ENCODE results near the gene SPTLC3.
"Not testable (repeated sequence)": the region's sequence is repeated elsewhere in the genome, so short reads cannot be mapped to it uniquely, and the experiment has no call there.

The SPTLC3 gene

GRCh38 chr20:13008761-13009681 is at the start of gene SPTLC3:
Gene SPTLC3, plus strand, starts transcription at chr20:13008972. Its CDS starts 296 bp downstream, at chr20:13009268.
- no peak for DNase-seq

GRCh38 chr20:12961725-12962124 is 47.0 kb upstream of the SPTLC3 start:
- DNase-seq: no peak

- DNase-seq: no peak
Measured at GRCh38 chr20:12962895-12963294, 45.9 kb upstream of the SPTLC3 start.

GRCh38 chr20:12963416-12963815 is 45.4 kb upstream of the SPTLC3 start:
- DNase-seq: no peak

- no peak for DNase-seq
Measured at GRCh38 chr20:12965212-12965869, 43.4 kb upstream of the SPTLC3 start.

GRCh38 chr20:12965870-12966251 is 42.9 kb upstream of the SPTLC3 start:
- no peak for DNase-seq

- no peak for DNase-seq
Measured at GRCh38 chr20:12966468-12967085, 42.2 kb upstream of the SPTLC3 start.

GRCh38 chr20:12967932-12968331 is 40.8 kb upstream of the SPTLC3 start:
- DNase-seq: no peak

GRCh38 chr20:12968472-12968871 is 40.3 kb upstream of the SPTLC3 start:
- no peak for DNase-seq

GRCh38 chr20:12969071-12969669 is 39.6 kb upstream of the SPTLC3 start:
- no peak for DNase-seq

GRCh38 chr20:12970372-12970821 is 38.4 kb upstream of the SPTLC3 start:
- no peak for DNase-seq

- DNase-seq: no peak
Measured at GRCh38 chr20:12975833-12976608, 32.8 kb upstream of the SPTLC3 start.

GRCh38 chr20:12976720-12977309 is 32.0 kb upstream of the SPTLC3 start:
- no peak for DNase-seq

GRCh38 chr20:12977328-12978125 is 31.2 kb upstream of the SPTLC3 start:
- no peak for DNase-seq

GRCh38 chr20:12978126-12978394 is 30.7 kb upstream of the SPTLC3 start:
- DNase-seq: no peak

GRCh38 chr20:12978613-12979495 is 29.9 kb upstream of the SPTLC3 start:
- no peak for DNase-seq

GRCh38 chr20:12979713-12980112 is 29.1 kb upstream of the SPTLC3 start:
- DNase-seq: not testable (repeated sequence)

GRCh38 chr20:12982098-12982497 is 26.7 kb upstream of the SPTLC3 start:
- no peak for DNase-seq

- no peak for DNase-seq
Measured at GRCh38 chr20:12984069-12984765, 24.6 kb upstream of the SPTLC3 start.

- DNase-seq: no peak
Measured at GRCh38 chr20:12984863-12985262, 23.9 kb upstream of the SPTLC3 start.

All from NCI-H187 (cell line).